NCI-H2081 treated with DMSO at 0.1 percent for 48 hours (cell line): ENCODE results near the gene GRIN2C.
"Not testable (repeated sequence)": the region's sequence is repeated elsewhere in the genome, so short reads cannot be mapped to it uniquely, and the experiment has no call there.

Experiments
- DNase-seq: peaks from one replicate; lab custom pipeline; 2025; lab: John Stamatoyannopoulos, UW

Gene GRIN2C

GRCh38 chr17:74879308-74879707, 19.6 kb upstream of the GRIN2C start:
- DNase-seq: no peak

GRCh38 chr17:74878658-74879057, 19.0 kb upstream of the GRIN2C start:
- no peak for DNase-seq

- no peak for DNase-seq
Measured at GRCh38 chr17:74877592-74878548, 18.2 kb upstream of the GRIN2C start.

DNA sequence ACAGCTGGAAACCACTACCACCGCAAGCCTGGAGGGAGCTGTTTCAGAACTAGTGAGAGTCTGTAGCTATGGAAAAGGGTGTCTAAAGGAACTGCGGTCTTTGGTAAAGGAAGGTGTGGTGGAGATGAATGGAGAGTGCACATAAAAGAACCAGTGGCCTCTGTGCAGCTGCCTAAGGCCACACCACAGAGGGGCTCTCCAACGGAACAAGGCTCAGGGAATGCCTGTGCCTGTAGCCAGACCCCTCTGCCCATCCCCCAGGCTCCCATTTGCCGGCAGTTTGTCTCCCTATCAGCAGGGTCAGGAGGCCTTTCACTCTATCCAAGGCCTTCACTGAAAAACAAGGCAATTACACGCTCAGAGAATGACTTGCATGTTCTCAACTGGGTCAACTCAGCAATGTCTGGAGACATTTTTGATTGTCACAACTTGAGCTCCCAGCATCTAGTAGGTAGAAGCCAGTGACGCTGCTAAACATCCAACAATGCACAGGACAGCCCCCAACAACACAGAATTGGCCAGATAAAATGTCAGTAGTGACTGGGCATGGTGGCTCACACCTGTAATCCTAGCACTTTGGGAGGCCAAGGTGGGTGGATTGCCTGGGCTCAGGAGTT, 16.4 kb upstream of the GRIN2C start:
- DNase-seq: no peak

GRCh38 chr17:74875155-74875976, 15.7 kb upstream of the GRIN2C start:
- no peak for DNase-seq

DNA sequence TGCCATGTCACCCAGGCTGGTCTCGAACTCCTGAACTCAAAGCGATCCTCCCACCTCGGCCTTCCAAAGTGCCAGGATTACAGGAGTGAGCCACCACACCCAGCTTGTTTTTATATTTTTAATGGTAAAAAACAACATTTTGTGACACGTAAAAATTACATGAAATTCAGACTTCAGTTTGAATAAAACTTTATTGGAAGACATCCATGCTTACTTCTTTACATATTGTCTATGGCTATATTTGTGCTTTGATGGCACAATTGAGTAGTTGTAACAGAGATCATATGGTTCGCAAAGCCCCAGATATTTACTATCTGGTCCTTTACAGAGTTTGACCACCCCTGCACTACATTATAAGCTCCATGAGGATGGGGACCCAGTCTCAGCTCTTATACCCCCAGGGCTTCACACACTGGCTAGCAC, 14.9 kb upstream of the GRIN2C start:
- no peak for DNase-seq

DNA sequence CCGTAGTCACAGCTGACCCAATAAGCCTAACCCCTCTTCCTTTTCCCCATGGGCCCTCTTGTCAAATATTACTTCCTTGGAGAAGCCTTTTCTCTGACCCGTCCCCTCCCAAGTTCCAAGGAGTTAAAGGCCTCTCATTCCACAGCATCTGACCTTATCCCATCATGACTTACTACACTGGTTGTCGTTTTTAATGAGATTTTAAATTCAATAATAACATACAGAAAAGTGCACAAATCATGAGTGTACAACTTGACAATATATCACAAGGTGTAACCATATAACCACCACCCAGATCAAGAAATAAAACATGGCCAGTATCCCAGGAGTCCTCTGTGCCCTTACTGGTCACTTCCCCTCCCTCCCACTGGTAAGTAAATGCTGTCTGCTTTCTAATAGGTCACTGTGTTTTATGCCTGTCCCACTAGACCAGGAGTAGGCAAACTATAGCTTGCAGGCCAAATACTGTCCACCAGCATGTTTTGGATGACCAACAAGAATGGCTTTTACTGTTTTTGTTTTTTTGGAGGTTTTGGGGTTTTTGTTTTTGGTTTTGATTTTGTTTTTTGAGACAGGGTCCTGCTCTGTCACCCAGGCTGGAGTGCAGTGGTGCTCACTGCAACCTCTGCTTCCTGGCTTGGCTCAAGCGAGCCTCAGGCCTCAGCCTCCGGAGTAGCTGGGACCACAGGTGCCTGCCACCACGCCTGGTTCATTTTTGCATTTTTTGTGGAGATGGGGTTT, 14.4 kb upstream of the GRIN2C start:
- no peak for DNase-seq

DNA sequence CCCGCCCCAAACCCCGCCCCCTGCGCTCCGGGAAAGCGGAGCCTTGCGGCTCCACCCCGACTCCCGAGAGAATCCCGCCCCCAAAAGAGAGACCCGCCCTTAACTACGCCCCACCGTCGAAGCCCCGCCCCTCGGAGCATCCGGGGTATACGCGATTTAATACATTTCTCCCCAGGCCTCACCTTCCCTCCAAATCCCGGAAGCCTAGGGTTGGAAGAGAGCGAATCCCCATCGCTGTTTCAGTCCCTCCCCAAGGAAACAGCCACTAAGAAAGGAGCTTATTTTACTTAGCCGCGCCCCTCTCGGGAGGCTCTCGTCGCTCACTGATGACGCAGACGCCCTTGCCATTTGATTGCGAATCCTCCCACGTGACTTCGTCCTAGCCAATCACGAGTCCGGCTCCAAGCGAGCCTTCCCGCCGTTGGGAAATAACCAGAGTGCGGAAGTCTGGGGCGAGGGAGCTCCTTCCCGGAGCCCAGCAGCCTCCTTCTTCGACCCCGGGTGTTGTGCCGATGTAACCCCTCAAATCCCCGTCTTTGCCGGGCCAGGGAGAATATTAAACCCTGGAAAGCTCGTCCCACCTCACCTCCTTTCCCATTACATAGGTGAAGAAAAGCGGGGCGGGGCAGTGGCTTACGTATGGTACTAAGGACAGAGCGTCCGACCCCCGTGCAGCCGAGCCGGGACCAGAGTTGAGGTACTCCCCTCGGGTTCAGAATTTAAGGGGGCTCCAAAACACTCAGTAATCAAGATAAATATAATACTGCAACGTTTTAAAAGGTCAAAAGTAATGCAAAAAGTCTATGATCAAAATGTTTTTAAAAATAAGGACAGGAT, 13.6 kb upstream of the GRIN2C start:
- peak; percentile 100 for DNase-seq

DNA sequence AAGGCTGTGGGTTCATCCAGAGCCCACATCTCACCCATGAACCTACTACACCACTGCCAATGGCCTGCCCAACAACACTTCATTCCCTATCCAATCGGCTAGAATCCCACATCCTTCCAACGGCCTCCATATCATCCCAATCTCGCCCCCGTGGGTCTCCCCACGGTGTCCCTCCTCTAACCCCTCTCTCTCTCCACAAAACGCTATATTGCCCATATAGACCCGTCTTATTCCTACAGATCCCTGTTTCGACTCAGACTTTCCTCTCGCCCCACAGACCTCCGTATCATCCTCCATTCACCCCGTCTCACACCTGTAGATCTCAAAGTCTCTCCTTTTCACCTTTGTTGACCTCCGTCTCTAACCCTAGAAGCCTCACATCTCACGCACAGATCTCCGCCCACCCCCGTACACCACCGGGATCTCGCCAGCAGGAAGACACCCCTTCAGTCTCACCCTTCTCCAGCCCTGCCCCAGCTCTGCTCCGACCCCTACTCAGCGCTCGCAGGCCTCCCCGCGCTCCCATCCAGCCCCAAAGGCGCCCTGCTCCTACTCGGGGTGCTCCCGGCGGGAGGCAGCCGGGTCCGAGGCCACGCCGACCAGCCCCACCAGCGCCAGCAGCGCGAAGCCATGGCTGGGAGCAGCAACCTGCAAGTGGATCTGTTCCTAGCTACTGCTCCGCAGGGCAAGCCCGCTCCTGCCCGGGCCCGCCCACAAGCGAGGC, 12.8 kb upstream of the GRIN2C start, which contains the start of gene FDXR:
TSS of gene FDXR (minus strand) at position 682 of the 724 bp plus-strand sequence. CDS start at position 632, 50 bp downstream.
- no peak for DNase-seq

DNA sequence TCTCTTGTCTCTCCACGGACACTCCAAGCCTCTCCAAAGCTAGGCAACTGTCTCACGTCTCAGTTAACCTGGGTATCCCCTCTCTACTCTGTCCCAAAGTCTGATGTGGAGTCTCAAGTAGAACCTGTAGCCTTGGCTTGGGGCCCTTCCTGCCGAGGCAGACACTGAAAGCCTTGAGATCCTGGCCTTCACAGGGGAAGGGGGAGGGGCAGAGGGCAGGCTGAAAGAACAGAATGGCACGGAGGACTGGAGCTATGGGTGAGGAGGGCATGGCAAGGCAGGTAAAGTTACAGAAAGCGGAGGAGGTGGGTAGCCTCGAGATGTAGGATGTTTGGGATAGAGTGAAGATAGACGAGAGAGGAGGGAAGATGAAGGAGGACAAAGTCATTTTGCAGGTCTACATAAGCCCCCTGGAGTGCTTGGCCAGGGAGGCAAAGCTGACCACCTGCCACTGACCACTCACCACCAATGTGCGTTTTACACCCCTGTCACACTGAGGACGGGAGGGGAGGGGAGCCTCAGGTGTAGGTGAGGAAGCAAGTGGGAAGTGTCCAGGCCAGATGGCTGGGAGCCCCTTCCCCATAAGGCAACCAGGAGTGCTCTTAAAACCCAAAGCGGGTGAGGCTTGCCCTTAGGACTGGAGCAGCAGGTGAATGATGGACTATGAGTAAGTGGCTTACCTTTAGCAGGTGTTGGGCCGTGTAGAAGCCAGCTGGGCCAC, 11.8 kb upstream of the GRIN2C start:
- DNase-seq: no peak

GRCh38 chr17:74870512-74870911, 10.8 kb upstream of the GRIN2C start:
- no peak for DNase-seq

- not testable (repeated sequence) for DNase-seq
Measured at GRCh38 chr17:74870028-74870427, 10.3 kb upstream of the GRIN2C start.

DNA sequence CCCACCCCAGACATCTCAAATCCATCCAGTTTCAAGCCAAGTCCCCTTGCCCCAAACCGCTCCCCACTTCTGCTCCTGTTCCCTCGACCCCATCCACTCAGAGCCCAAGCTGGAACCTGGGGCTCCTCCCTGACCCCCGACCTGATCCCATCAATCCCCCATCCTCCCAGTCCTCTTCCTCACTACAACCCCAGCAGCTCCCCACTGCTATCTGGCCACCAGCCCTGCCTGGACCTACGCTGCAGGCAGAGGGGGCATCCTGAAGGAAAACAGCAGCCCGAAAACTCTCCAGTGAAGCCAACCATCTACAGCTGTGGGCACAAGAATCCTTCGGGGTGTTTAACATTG, 9.2 kb upstream of the GRIN2C start:
- no peak for DNase-seq

DNA sequence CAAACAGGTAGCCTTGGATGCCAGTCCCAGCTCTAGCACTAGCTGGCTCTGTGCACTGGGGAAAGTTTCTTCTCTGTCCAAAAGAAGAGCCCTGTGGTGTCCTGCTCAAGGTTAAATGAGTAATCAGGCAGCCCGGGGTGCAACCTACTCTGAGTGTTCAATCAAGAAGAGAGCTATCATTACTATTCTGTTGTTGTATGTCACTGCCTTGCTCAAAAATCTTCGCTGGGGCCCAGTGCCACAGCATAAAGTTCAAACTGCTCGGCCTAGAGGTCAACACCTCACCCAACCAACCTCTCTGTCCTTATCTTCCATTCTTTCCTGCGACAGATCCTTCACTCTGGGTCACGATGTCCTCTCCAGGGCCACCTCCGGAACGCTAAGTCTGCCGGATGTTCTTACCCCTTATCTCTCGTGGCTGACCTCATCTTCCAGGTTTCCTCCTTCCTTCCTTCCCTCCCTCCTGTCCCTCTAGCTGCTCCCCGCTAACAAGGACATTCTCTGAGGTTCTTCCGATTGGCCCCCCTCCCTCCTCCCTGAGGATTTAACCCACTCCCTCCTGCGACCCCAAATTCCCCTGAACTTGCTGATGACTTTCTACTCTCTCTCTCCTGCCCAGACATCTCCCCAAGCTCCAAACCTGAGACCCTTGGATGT, 8.7 kb upstream of the GRIN2C start:
- DNase-seq: no peak

DNA sequence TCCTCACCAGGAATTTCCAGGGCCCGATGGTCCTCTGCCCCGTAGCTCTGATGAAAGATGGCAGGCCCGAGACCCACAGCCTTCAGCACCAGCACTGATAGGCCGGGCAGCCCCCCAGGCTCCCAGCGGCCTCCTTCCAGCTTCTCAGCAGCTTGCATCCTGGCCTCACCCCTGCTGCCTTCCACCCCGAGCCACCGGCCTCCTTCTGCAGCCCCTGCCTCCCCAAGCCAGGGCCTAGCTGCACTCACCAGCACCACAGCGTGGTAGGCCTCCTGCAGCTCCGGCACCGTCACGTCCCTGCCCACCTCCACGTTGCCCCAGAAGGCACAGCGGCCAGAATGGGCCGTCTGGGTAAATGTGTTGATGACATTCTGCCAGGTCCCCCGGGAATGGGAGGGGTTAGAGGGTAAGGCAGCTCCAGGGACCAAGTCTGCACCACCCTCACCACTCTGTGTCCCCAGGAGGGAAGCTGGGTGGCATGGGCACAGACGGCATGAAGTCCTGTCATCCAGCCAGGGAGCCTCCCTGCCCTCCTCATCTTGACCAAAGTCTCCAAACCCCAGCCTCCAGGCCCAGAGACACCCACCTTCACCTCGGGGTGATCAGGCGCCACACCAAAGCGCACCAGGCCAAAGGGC, 6.6 kb upstream of the GRIN2C start:
- no peak for DNase-seq

DNA sequence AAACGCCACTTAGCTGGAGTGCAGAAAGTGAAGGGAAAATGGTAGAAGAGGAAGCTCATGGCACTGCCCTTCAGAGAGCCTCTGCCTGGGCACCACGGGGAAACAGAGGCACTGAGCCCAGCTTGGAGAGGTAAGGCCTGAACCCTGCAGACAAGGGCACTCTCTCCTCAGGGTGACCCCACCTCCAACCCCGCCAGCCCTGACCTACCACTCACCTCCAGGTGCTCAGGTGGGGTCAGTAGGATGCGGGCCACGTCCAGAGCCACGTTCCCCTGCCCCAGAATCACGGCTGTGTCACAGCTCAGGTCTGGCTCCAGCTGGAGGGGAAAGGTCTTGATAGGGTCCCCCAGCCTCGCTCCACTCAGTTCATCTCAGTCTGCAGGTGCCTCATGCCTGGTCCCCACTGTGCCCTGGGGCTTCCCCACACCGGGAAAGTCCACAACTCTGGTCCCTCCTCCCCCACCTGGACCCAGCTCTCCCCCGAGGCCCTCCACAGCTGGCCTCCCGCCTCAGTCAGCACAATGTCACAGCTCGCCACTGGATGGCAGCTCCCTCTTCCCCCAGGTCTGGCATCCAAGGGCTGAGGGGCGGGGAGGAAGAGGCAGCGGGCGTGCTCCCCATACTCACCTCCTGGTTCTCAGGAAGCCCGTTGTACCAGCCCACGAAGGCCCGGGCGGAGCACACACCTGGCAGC, 6.0 kb upstream of the GRIN2C start:
- DNase-seq: no peak

GRCh38 chr17:74864866-74865395, 5.2 kb upstream of the GRIN2C start:
- no peak for DNase-seq
